ENCODE measurements around the gene SPARCL1.

Gene SPARCL1

DNA sequence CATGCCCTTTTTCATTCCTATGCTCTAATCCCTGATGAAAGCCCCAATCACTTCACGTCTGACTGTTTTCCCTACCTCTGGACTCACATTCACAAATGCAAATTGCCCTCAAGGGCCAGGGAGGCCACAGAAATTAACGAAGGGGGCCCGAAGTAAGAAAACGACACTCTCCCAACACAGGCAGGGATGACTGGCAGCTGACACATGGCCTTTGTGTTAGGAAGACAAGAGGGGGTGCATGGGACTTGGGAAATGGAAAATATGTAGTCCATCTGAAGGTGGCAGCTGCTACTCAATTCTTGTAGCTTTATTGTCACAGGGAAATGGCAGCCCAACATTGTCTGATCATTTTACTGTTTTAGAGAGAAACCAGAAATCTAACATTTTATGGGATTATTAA, 12.3 kb upstream of the SPARCL1 start:
- in situ Hi-C loops (cut with MboI; ENCODE audit: low sequenced_read_pairs): no loop called here

DNA sequence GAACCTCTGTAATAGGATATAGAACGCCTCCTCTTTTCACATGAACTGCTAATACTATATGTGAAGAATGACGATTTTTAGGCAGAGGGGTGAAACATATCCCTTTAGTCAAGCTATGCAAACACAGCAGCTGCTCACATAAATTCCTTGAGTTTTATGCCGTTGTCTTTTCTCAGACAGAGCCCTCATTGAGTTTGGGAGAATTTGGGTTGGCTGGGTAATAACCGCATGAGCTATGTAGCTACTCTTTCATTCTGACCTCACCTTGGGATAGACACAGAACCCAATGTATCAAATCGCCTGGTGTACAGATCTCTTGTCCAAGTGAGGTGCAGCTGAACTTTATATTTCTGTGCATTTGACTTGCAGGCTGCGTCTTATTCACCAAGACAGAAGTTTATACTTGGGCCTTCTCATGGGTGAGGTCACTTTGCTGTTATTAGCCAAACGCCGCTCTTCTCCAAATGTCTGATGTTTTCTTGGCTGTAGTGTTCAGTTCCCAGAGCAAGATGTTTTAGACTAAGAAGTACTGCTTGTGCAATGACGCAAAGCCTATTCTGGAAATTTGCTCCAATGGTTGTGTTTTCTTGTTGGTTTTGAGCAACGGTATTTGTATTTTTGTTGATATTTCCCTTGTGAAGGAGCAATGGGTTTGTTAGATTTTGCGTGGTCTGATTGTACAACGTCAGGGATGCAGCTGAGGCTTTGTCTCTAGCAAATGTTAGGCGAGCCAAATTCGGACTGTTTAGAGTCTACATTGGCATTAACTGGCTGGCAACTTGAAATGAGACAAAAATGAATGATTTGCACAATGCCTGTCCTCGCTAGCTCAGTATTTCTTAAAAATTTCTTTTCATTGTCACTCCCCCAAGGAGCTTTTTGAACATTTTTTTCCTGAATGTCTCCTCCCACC, 11.2 kb upstream of the SPARCL1 start:
- in situ Hi-C loops (cut with MboI; ENCODE audit: low sequenced_read_pairs): no loop called here

DNA sequence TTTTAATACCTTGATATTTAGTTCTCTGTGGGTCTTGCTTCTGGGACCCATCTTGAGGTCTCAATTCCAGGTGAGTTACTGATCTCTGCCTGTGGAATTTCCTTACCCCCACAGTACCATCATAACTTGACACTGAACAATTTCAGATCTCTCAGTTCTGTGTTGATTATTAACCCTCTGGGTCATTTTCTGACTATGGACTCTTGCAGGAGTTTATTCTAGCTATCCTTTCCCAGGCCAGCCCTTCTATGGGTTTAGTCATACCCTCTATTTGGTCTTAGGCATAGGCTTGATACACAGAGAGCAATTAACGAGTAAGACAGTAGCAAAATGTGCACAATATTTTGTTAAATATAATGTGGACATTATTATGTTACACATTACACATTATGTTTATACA, 3.7 kb upstream of the SPARCL1 start:
- in situ Hi-C loops (cut with MboI; ENCODE audit: low sequenced_read_pairs): no loop called here

- in situ Hi-C loops (cut with MboI; ENCODE audit: low sequenced_read_pairs): no loop called here
Measured at GRCh38 chr4:87532109-87532508, 2.9 kb upstream of the SPARCL1 start.

GRCh38 chr4:87531621-87532020, 2.4 kb upstream of the SPARCL1 start:
- in situ Hi-C loops (cut with MboI; ENCODE audit: low sequenced_read_pairs): no loop called here

GRCh38 chr4:87530868-87531267, 1.7 kb upstream of the SPARCL1 start:
- in situ Hi-C loops (cut with MboI; ENCODE audit: low sequenced_read_pairs): no loop called here

- in situ Hi-C loops (cut with MboI; ENCODE audit: low sequenced_read_pairs): no loop called here
Measured at GRCh38 chr4:87530229-87530628, 1.1 kb upstream of the SPARCL1 start.

- in situ Hi-C loops (cut with MboI; ENCODE audit: low sequenced_read_pairs): no loop called here
Measured at GRCh38 chr4:87527431-87528220, 1.6 kb downstream of the SPARCL1 start.

DNA sequence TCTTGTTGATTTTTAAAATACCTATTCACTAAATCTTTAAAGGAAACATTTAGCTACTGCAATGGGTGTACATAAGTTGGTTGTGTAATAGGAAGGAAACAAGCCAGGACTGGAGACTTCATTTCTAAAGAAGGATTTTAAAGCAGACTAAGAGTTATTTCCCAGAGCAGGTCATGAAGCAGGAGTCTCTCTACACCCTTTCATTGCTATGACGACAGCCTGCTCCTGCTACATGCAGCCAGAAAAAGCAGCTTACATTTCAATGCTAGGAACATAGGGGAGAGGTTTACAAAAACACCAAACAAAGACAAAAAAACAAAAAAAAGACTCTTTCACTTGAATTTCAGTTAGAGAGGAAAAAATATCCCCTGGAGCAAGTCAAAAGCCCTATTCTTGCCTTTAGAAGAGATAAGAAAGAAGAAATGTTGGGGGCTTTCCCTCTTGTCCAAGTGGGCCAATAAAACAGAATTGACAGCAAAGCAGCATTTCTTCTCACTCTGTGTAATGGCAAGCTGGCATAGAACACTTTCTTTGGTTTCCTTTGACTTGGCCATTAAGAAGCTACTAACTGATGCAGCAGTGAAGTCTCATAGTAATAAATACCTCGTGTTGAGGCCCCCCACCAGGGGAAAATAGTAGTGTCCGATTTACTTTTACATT, 3.4 kb downstream of the SPARCL1 start:
- in situ Hi-C loops (cut with MboI; ENCODE audit: low sequenced_read_pairs): no loop called here

- in situ Hi-C loops (cut with MboI; ENCODE audit: low sequenced_read_pairs): no loop called here
Measured at GRCh38 chr4:87524456-87524855, 4.7 kb downstream of the SPARCL1 start.

GRCh38 chr4:87523307-87523706, 5.9 kb downstream of the SPARCL1 start:
- in situ Hi-C loops (cut with MboI; ENCODE audit: low sequenced_read_pairs): no loop called here

DNA sequence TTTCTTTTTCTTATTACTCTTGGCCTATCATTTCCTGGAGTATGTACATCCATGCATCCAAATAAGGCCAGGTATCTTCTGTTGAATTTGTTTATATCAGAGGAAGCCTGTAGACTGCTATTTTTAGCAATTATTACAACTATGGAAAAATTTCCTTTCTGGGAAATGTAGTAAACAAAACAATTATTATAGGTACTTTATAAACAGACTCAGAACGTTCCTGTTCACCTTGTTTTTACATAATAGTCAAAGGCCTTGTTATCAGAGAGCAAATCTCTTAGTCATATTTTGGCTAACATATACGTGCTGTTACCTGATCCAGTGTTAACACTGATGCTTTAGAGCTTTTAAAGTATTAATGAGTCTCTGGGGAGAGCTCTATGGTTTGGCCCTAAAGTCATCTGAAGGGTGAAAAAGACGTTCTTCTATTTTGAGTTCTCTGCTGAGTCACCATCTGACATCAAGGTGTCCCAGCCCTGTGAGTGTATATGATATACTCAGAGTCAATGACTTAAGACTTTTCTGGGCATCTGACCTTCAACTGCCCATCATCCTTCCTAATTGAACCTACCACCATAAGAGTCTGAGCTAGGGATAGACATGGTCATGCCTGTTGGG, 7.3 kb downstream of the SPARCL1 start:
- in situ Hi-C loops (cut with MboI; ENCODE audit: low sequenced_read_pairs): no loop called here

- in situ Hi-C loops (cut with MboI; ENCODE audit: low sequenced_read_pairs): no loop called here
Measured at GRCh38 chr4:87521319-87521718, 7.9 kb downstream of the SPARCL1 start.

DNA sequence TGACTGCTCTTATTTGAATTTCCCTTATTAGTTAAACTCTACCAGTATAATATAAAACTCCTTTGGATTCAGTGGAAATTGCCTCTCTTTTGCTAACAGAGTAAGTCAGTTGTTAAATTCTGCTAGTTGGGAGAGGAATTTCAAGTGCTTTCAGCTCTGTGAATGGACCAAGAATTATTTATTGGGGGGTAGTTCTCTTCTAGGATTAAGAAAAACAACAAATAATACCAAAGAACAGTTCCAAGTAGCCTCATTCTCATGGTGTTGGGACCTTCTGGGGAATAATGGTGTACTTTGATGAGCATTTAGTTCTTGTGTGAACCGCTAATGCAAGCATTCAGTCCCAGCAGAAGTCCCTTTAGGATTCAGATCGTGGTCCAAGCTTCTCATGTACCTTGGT, 11.6 kb downstream of the SPARCL1 start:
- in situ Hi-C loops (cut with MboI; ENCODE audit: low sequenced_read_pairs): no loop called here

- in situ Hi-C loops (cut with MboI; ENCODE audit: low sequenced_read_pairs): no loop called here
Measured at GRCh38 chr4:87516683-87517082, 12.5 kb downstream of the SPARCL1 start.

- in situ Hi-C loops (cut with MboI; ENCODE audit: low sequenced_read_pairs): no loop called here
Measured at GRCh38 chr4:87512400-87512799, 16.8 kb downstream of the SPARCL1 start.

- in situ Hi-C loops (cut with MboI; ENCODE audit: low sequenced_read_pairs): no loop called here
Measured at GRCh38 chr4:87511500-87511899, 17.7 kb downstream of the SPARCL1 start.

GRCh38 chr4:87510747-87511146, 18.4 kb downstream of the SPARCL1 start:
- in situ Hi-C loops (cut with MboI; ENCODE audit: low sequenced_read_pairs): no loop called here

GRCh38 chr4:87506974-87507701, 22.0 kb downstream of the SPARCL1 start:
- in situ Hi-C loops (cut with MboI; ENCODE audit: low sequenced_read_pairs): no loop called here

DNA sequence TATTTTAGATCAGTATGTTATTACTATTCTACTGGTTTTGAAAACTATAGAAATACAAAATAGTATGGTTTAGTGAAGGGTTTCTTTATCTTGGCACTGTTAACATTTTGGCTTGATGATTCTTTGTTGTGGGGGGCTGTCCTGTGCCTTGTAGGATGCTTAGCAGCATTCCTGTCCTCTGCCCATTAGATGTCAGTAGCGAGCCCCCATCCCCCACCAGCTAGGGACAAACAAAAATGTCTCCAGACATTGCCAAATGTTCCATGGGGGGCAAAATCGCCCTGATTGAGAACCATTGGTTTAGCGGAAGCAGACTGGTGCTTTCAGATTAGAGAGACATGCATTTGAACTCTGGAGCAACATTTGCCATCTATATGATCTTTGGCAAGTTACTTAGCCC, 23.3 kb downstream of the SPARCL1 start:
- in situ Hi-C loops (cut with MboI; ENCODE audit: low sequenced_read_pairs): no loop called here

Measured in HL-60/S4 treated with retinoic acid at 250 ng/mL for 4 days and 3 days (cell line).